ENCODE results near the gene CTAGE1. TPM values are rescaled to one million over a fixed set of nuclear protein-coding genes. Genes with fewer than 3 reads are reported as not detected.

Gene CTAGE1
- total and polyA plus RNA-seq, 7 donors: not detected

DNA sequence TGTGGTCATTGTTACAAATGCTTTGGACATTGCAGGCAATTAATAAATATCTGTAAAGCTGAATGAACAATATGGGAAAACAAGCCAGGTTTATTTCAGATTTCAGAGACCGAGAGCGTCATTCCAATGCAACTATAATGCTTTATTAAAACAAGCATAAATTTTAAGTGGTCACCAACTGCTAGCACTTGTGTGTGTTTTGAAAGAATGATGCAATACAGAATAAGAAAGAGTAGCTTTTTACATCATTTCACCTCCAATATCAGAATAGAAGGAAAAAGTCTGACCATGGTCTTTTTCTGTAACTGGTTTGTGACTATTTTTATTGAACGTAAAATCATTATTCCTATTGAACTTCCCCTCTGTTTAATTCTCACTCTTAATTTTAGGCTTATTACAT lies 7.6 kb downstream of the CTAGE1 start:
- intact Hi-C loops (cut with DNase I): no loop called here
- Histone ChIP-seq H3K27me3 (no peaks in the 10 kb centered on the region), H3K4me1 (no peaks in the 10 kb centered on the region), H3K36me3 (no peaks in the 10 kb centered on the region), H3K4me3 (no peak overlapping the region), H3K9me3 (peaks cover 0 to 4% (median under 1%) of the 10 kb centered on the region in 4 donors), H3K27ac (no peak overlapping the region)
- DNase-seq: no peak
- WGBS, 2 donors: 95 to 97% methylated on average over 3 of the region's 3 CpGs
- no peak for TF ChIP-seq EP300 (IDR thresholded peaks at IDR 0.05)

DNA sequence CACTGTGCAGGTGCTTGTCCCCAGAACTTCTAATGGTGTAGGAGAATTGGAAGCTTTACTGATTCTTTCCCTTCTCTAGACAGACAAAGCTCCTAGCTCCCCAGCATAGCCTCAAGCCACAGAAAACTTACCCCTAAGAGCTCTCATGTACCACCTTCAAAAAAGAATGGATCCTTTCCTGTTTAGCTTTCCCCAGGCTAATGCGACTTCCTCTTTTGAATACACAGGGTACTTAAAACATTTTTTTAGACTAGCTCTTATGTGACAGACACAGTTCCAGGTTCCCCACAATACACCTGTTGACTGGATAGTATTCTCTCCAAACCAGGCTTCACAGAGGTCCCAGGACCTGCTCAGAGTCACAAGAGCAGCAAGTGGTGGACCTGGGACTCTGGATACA lies 8.3 kb downstream of the CTAGE1 start:
- Histone ChIP-seq H3K36me3 (no peaks in the 10 kb centered on the region), H3K4me1 (no peaks in the 10 kb centered on the region), H3K27ac (no peak overlapping the region), H3K9me3 (peaks cover 0 to 7% (median 3%) of the 10 kb centered on the region in 4 donors), H3K27me3 (no peaks in the 10 kb centered on the region), H3K4me3 (no peak overlapping the region)
- no peak for DNase-seq
- no peak for TF ChIP-seq EP300 (IDR thresholded peaks at IDR 0.05)
- no peak for TF ChIP-seq POLR2A (IDR thresholded peaks at IDR 0.05)
- no peak for TF ChIP-seq POLR2AphosphoS5 (IDR thresholded peaks at IDR 0.05)
- WGBS, 2 donors: 39 to 88% methylated on average over 1 of the region's 1 CpG
- intact Hi-C loops (cut with DNase I): no loop called here

DNA sequence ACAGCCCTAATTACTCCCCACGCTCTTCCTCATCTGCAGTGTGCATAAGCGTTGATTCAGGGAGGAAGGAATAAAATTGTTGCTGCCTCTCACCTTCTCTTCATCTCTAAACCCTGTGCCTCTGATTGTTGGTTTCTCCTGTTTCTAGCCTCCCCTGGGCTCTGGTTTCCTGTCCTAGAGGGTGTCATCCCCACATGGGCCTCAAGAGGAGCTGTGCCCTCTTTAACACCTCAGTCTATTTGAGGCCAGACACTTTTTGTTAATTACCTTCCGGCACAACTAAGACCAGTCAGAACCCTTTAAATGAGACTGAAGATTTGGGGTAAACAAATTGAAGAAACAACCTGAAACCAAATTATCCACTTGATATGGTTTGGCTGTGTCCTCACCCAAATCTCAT lies 9.7 kb downstream of the CTAGE1 start:
- intact Hi-C loops (cut with DNase I): no loop called here
- Histone ChIP-seq H3K9me3 (peaks cover 0 to 7% (median 3%) of the 10 kb centered on the region in 4 donors), H3K36me3 (no peaks in the 10 kb centered on the region), H3K27ac (no peak overlapping the region), H3K4me3 (no peak overlapping the region), H3K27me3 (no peaks in the 10 kb centered on the region), H3K4me1 (no peaks in the 10 kb centered on the region)
- DNase-seq: no peak
- WGBS, 2 donors: 96 to 97% methylated on average over 3 of the region's 3 CpGs
- TF ChIP-seq, protein P1, sequence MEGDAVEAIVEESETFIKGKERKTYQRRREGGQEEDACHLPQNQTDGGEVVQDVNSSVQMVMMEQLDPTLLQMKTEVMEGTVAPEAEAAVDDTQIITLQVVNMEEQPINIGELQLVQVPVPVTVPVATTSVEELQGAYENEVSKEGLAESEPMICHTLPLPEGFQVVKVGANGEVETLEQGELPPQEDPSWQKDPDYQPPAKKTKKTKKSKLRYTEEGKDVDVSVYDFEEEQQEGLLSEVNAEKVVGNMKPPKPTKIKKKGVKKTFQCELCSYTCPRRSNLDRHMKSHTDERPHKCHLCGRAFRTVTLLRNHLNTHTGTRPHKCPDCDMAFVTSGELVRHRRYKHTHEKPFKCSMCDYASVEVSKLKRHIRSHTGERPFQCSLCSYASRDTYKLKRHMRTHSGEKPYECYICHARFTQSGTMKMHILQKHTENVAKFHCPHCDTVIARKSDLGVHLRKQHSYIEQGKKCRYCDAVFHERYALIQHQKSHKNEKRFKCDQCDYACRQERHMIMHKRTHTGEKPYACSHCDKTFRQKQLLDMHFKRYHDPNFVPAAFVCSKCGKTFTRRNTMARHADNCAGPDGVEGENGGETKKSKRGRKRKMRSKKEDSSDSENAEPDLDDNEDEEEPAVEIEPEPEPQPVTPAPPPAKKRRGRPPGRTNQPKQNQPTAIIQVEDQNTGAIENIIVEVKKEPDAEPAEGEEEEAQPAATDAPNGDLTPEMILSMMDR (IDR thresholded peaks at IDR 0.05): no peak
- no peak for TF ChIP-seq EP300 (IDR thresholded peaks at IDR 0.05)
- TF ChIP-seq POLR2AphosphoS5 (IDR thresholded peaks at IDR 0.05): no peak
- no peak for TF ChIP-seq POLR2A (IDR thresholded peaks at IDR 0.05)

DNA sequence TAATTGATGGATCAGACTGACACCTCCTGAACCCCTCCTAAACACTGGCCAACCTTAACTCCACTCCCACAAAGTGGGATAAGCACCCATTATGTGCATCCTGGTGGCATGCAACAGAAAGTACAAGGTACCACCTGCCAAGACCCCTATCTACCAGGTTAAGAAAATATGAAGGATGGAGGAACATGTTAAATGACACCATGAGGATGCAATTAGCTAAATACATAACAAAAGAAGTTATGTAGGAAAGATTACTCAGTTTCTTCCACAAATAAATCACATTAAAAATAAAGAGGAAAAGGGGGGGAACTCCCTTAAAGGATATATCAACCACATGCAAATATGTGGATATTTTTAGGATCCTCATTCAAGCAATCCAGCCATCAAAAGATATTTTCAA lies 12.6 kb downstream of the CTAGE1 start:
- no peak for DNase-seq
- no peak overlapping the region for H3K27ac ChIP-seq
- H3K9me3 ChIP-seq: peaks cover 0 to 7% (median 3%) of the 10 kb centered on the region in 4 donors
- H3K4me1 ChIP-seq: no peaks in the 10 kb centered on the region
- H3K36me3 ChIP-seq: no peaks in the 10 kb centered on the region
- no peaks in the 10 kb centered on the region for H3K27me3 ChIP-seq
- no peak overlapping the region for H3K4me3 ChIP-seq
- TF ChIP-seq POLR2AphosphoS5 (IDR thresholded peaks at IDR 0.05): no peak
- TF ChIP-seq EP300 (IDR thresholded peaks at IDR 0.05): no peak
- TF ChIP-seq, protein P1 (IDR thresholded peaks at IDR 0.05): no peak
- no peak for TF ChIP-seq POLR2A (IDR thresholded peaks at IDR 0.05)
- intact Hi-C loops (cut with DNase I): no loop called here

DNA sequence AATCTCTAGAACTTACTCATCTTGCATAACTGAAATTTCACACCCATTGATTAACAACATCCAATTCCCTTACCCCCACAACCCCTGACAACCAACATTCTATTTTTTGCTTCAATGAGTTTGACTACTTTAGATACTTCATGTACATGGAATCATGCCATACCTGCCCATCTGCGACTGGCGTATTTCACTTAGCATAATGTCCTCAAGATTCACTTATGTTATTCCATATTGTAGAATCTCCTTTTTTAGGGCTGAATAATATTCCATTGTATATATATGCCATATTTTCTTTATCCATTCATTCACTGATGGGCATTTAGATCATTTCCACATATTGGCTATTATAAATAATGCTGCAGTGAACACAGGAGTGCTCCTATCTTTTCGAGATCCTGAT lies 13.8 kb downstream of the CTAGE1 start:
- WGBS, 2 donors: 96% methylated on average over 3 of the region's 3 CpGs
- H3K9me3 ChIP-seq: peaks cover 0 to 7% (median 3%) of the 10 kb centered on the region in 4 donors
- no peak for DNase-seq
- no peak overlapping the region for H3K4me3 ChIP-seq
- H3K27me3 ChIP-seq: no peaks in the 10 kb centered on the region
- H3K4me1 ChIP-seq: no peaks in the 10 kb centered on the region
- intact Hi-C loops (cut with DNase I): no loop called here
- no peak overlapping the region for H3K27ac ChIP-seq
- no peak for TF ChIP-seq EP300 (IDR thresholded peaks at IDR 0.05)
- no peak for TF ChIP-seq POLR2A (IDR thresholded peaks at IDR 0.05)
- TF ChIP-seq, protein P1 (IDR thresholded peaks at IDR 0.05): no peak
- TF ChIP-seq POLR2AphosphoS5 (IDR thresholded peaks at IDR 0.05): no peak
- no peaks in the 10 kb centered on the region for H3K36me3 ChIP-seq

DNA sequence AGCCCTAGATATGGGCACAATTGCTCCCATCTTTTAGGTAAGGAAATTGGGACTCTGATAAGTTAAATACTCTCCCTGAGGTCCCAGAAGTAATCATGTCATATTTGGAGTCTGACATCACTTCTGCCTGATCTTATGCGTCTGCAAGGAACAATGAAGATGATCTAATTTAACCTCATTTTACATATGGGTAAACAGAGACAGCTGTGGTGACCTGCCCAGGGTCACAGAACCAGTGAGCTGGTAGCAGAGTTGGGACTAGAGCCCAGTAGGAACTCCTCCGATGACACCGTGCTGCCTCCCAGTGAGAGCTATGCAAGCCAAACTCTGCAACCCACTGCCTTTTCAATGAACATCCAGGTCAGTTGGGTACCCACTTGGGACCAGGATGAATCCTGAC lies 17.8 kb downstream of the CTAGE1 start:
- Histone ChIP-seq H3K27ac (no peak overlapping the region), H3K36me3 (no peaks in the 10 kb centered on the region), H3K4me3 (no peak overlapping the region), H3K4me1 (no peaks in the 10 kb centered on the region), H3K9me3 (peaks cover 0 to 4% (median under 1%) of the 10 kb centered on the region in 4 donors), H3K27me3 (no peaks in the 10 kb centered on the region)
- intact Hi-C loops (cut with DNase I): no loop called here
- no peak for TF ChIP-seq EP300 (IDR thresholded peaks at IDR 0.05)
- TF ChIP-seq POLR2A (IDR thresholded peaks at IDR 0.05): no peak
- no peak for TF ChIP-seq POLR2AphosphoS5 (IDR thresholded peaks at IDR 0.05)
- TF ChIP-seq, protein P1 (IDR thresholded peaks at IDR 0.05): no peak
- DNase-seq: no peak
- WGBS, 2 donors: 73 to 81% methylated on average over 3 of the region's 3 CpGs

Measured in sigmoid colon (tissue), 7 donors.